Stimulated activated CD8-positive, alpha-beta memory T cell treated with anti-CD3 and anti-CD28 coated beads, Interleukin-4, amount 100 ng/mL, for 24 hours (primary cell): Measurements from ENCODE around the gene ACOXL.
"Not testable (repeated sequence)": the region's sequence is repeated elsewhere in the genome, so short reads cannot be mapped to it uniquely, and the experiment has no call there.

ENCODE experiments used
- DNase-seq: peaks from one replicate; pipeline ENCODE4 v3.0.0-alpha.2; 2020; ENCODE audit warnings: low read depth

Gene ACOXL

GRCh38 chr2:110732422-110733413, at the start of gene ACOXL:
ACOXL (plus strand) TSS chr2:110732573; CDS start chr2:110768390, 35,817 bp downstream.
- DNase-seq, result no peak

GRCh38 chr2:110682872-110683271, 49.5 kb upstream of the ACOXL start:
- no peak for DNase-seq

- not testable (repeated sequence) for DNase-seq
Measured at GRCh38 chr2:110687775-110688484, 44.4 kb upstream of the ACOXL start.

GRCh38 chr2:110688594-110689091, 43.7 kb upstream of the ACOXL start:
- no peak for DNase-seq

- no peak for DNase-seq
Measured at GRCh38 chr2:110690083-110690965, 42.0 kb upstream of the ACOXL start.

- no peak for DNase-seq
Measured at GRCh38 chr2:110691612-110692258, 40.6 kb upstream of the ACOXL start.

GRCh38 chr2:110695146-110695898, 37.1 kb upstream of the ACOXL start:
- not testable (repeated sequence) for DNase-seq

- DNase-seq, result not testable (repeated sequence)
Measured at GRCh38 chr2:110698253-110698652, 34.1 kb upstream of the ACOXL start.

GRCh38 chr2:110702514-110703380, 29.6 kb upstream of the ACOXL start:
- no peak for DNase-seq

- no peak for DNase-seq
Measured at GRCh38 chr2:110707386-110707965, 24.9 kb upstream of the ACOXL start.

GRCh38 chr2:110708455-110708854, 23.9 kb upstream of the ACOXL start:
- no peak for DNase-seq

GRCh38 chr2:110712737-110713136, 19.6 kb upstream of the ACOXL start:
- DNase-seq, result no peak

GRCh38 chr2:110713513-110714362, 18.6 kb upstream of the ACOXL start:
- DNase-seq, result no peak

GRCh38 chr2:110714452-110715224, 17.7 kb upstream of the ACOXL start:
- no peak for DNase-seq

GRCh38 chr2:110716959-110717645, 15.3 kb upstream of the ACOXL start:
- DNase-seq, result no peak

GRCh38 chr2:110717734-110718133, 14.6 kb upstream of the ACOXL start:
- no peak for DNase-seq

GRCh38 chr2:110718382-110718781, 14.0 kb upstream of the ACOXL start:
- no peak for DNase-seq
